Pulmonary artery endothelial cell (primary cell): Measurements from ENCODE around the gene SPNS3. TPM values are rescaled to one million over a fixed set of nuclear protein-coding genes. Genes with fewer than 3 reads are reported as not detected.

Experiments
- total RNA-seq: library from RNA; depleted of rRNA; stranded (reverse); fragments of >200 nt; gene quantifications from 2 replicates; pipeline ENCODE4 v1.2.3, GENCODE V29; 2014

The SPNS3 gene
- total RNA-seq, 1 donor from 2014 or later = 0.13 TPM

Other genes with a start within 250 kb of the SPNS3 start
- gene ANKFY1, start 170.0 kb upstream of the SPNS3 start, total RNA-seq = 28.0 and 45.4 TPM in 2 replicates
- 38.1 and 38.6 TPM in 2 replicates for gene UBE2G1, start 67.3 kb upstream of the SPNS3 start, total RNA-seq
- 6.2 and 6.8 TPM in 2 replicates for gene SPNS2, start 64.9 kb downstream of the SPNS3 start, total RNA-seq
- 64.8 and 76.2 TPM in 2 replicates for gene MYBBP1A, start 121.4 kb downstream of the SPNS3 start, total RNA-seq
- not detected in 2 replicates for gene GGT6, start 126.6 kb downstream of the SPNS3 start, total RNA-seq
- gene SMTNL2, start 150.6 kb downstream of the SPNS3 start, total RNA-seq = not detected in 2 replicates
- gene ALOX15, start 207.7 kb downstream of the SPNS3 start, total RNA-seq = not detected in 2 replicates